ENCODE measurements around the gene ZNF70. TPM values are rescaled to one million over a fixed set of nuclear protein-coding genes. Genes with fewer than 3 reads are reported as not detected.

Gene ZNF70
- total and polyA plus RNA-seq, 2 donors (not counting 1 experiment from before 2014, with no cell fraction given), result 2.1 to 8.3 TPM

DNA sequence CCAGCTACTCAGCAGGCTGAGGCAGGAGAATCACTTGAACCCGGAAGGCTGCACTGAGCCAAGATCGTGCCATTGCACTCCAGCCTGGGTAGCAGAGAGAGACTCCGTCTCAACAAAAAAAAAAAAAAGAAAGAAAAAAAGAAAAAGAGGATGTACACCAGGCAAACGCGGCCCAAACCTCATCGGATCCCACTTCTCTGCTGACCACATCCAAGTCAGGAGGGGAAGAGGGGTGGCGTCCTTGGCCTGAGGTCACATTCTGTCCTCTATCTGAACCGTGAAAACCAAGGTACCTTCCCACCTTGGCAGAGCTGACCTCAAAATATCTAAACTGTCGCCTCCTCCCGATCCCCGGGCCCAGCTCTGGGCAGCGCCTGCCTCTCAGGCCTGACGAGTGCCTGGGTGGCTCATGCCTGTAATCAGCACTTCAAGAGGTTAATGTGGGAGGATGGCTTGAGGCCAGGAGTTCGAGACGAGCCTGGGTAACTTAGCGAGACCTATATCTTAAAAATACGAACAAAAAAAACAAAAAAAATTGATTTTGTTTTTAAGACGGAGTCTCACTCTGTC is 35.0 kb downstream of the ZNF70 start:
- H3K9ac ChIP-seq (ENCODE audit: low read length), result peak overlapping the region; percentile 88
- H4K20me1 ChIP-seq (ENCODE audit: control insufficient read depth, insufficient read depth, low read length, poor library complexity, severe bottlenecking), result no peaks in the 10 kb centered on the region
- peaks cover 34% of the 10 kb centered on the region for H3K79me2 ChIP-seq (ENCODE audit: control insufficient read depth, insufficient read depth, low read length)
- TF ChIP-seq EZH2 (IDR thresholded peaks at IDR 0.05; ENCODE audit: borderline replicate concordance, insufficient read depth, low read depth, low read length, poor library complexity, severe bottlenecking) (no peak), CTCF (IDR thresholded peaks at IDR 0.05) (no peak)
- Mint-ChIP-seq H3K4me3 (peak overlapping the region; percentile 76), H3K4me1 (peaks cover 20% of the 10 kb centered on the region), H3K27ac (peak overlapping the region; percentile 56), H3K27me3 (no peaks in the 10 kb centered on the region), H3K9me3 (ENCODE audit: insufficient read depth) (no peaks in the 10 kb centered on the region)
- peak overlapping the region; percentile 98 for H3K4me2 ChIP-seq (replicated peaks; ENCODE audit: low read depth, low read length, poor library complexity, severe bottlenecking)
- no peaks in the 10 kb centered on the region for H3K9me3 ChIP-seq (ENCODE audit: control extremely low read depth in 1 of 3, control insufficient read depth in 2 of 3, insufficient read depth in 1 of 3, low read length in 2 of 3)
- WGBS (ENCODE audit: insufficient coverage), result 68% methylated on average over 5 of the region's 18 CpGs
- H3K4me1 ChIP-seq (ENCODE audit: control insufficient read depth in 2 of 2, insufficient read depth in 2 of 2, low read length in 2 of 2), result peaks cover 13 to 19% of the 10 kb centered on the region in 2 donors
- no peak for DNase-seq
- CTCF ChIA-PET, result interaction anchor here (1.9 kb wide), 1 partner anchor 134 kb away, joined by 8 read pairs; no protein-coding TSS in a partner anchor
- H3K27me3 ChIP-seq (replicated peaks in 1 of 4; ENCODE audit: control extremely low read depth in 1 of 4, control insufficient read depth in 3 of 4, insufficient read depth in 4 of 4, low read length in 3 of 4), result no peaks in the 10 kb centered on the region
- H2AFZ ChIP-seq (ENCODE audit: insufficient read depth, low read depth, low read length, poor library complexity, severe bottlenecking), result peak overlapping the region; percentile 98
- POLR2A ChIA-PET, result interaction anchor here (0.5 to 1.3 kb wide), 2 partner anchors 85 to 204 kb away, joined by 3 read pairs; no protein-coding TSS in a partner anchor
- intact Hi-C loops (cut with micrococcal nuclease), result loop anchor here (5.0 kb wide), 1 partner anchor 141 kb away; the partner anchor contains the start of gene SLC2A11
- peak overlapping the region in 1 of 2 donors; percentile 33 for H3K27ac ChIP-seq (ENCODE audit: low read length in 2 of 2)
- peak overlapping the region in 3 of 5 experiments; percentile 15 to 88 (median 88) for H3K4me3 ChIP-seq (ENCODE audit: control extremely low read depth in 1 of 5, extremely low read depth in 1 of 5, insufficient read depth in 1 of 5, low read depth in 2 of 5, low read length in 4 of 5)
- no peak for ATAC-seq (ENCODE audit: low read depth)
- peaks cover 0 to 28% of the 10 kb centered on the region in 2 experiments for H3K36me3 ChIP-seq (replicated peaks in 1 of 2; ENCODE audit: control extremely low read depth in 1 of 2, control insufficient read depth in 1 of 2, extremely low read depth in 1 of 2, insufficient read depth in 2 of 2, low read length in 1 of 2)

Data from B cell (primary cell).